T-cell (primary cell): ENCODE results near the gene HOXA10. TPM values are rescaled to one million over a fixed set of nuclear protein-coding genes. Genes with fewer than 3 reads are reported as not detected.

Source experiments
- ATAC-seq, 4 experiments: fragments of 200-7000 bp in 3 of 4; fragments of 150-1000 bp in 1 of 4; cut with Tn5 transposase; replicated peaks in 1 of 4; 1 replicate in 3 of 4; 2 replicates in 1 of 4; pipeline ENCODE4 v1.10.0; 2021; ENCODE audit warnings: moderate library complexity in 3 of 4, mild to moderate bottlenecking in 2 of 4, moderate number of reproducible peaks in 1 of 4
- CTCF ChIA-PET, 2 donors: fragments of 300-600 bp; sonication (Branson Sonifier 250); formaldehyde crosslinking; loops; one replicate each; lab custom pipeline; 2022; ENCODE audit warnings: antibody characterized with exemption in 2 of 2; lab: Charles Lee
- POLR2A ChIA-PET, 2 donors: fragments of 300-600 bp; sonication (Branson Sonifier 250); formaldehyde crosslinking; loops; one replicate each; lab custom pipeline; 2022; ENCODE audit warnings: antibody characterized with exemption in 2 of 2; lab: Charles Lee
- DNase-seq, 35 experiments: peaks; one replicate each; pipeline versions ENCODE4 v3.0.0 to v3.0.0-alpha.2; 2013 to 2023
- H3K27ac ChIP-seq: one replicate; pipeline ENCODE4 v1.5.1; 2013; ENCODE audit warnings: low read length
- H3K27me3 ChIP-seq, 2 experiments: replicated peaks in 1 of 2; 1 replicate in 1 of 2; 2 replicates in 1 of 2; pipeline versions ENCODE4 v1.6.1 to v1.7.0; 2013; ENCODE audit warnings: low read length in 1 of 2, mixed read lengths in 1 of 2; ENCODE audit not compliant: control insufficient read depth in 2 of 2, insufficient read depth in 2 of 2; ENCODE audit errors: extremely low read depth in 1 of 2
- H3K36me3 ChIP-seq, 2 donors: 1 replicate in 1 of 2; 2 replicates in 1 of 2; pipeline versions ENCODE4 v1.6.1 to v1.7.0; 2013; ENCODE audit warnings: low read length in 1 of 2; ENCODE audit not compliant: control insufficient read depth in 2 of 2, insufficient read depth in 1 of 2; ENCODE audit errors: extremely low read depth in 1 of 2
- H3K4me1 ChIP-seq, 2 experiments: 1 replicate in 1 of 2; 2 replicates in 1 of 2; pipeline versions ENCODE4 v1.6.1 to v1.7.0; 2013; ENCODE audit warnings: low read length in 2 of 2, mixed read lengths in 1 of 2; ENCODE audit not compliant: insufficient read depth in 2 of 2, control insufficient read depth in 1 of 2; ENCODE audit errors: extremely low read depth in 1 of 2
- H3K4me3 ChIP-seq, 2 donors: 1 replicate in 1 of 2; 2 replicates in 1 of 2; pipeline versions ENCODE4 v1.5.1 to v1.7.0; 2013; ENCODE audit warnings: mild to moderate bottlenecking in 2 of 2, low read length in 1 of 2, moderate library complexity in 1 of 2; ENCODE audit not compliant: control insufficient read depth in 1 of 2; ENCODE audit errors: extremely low read depth in 1 of 2
- H3K9me3 ChIP-seq: 2 replicates; pipeline ENCODE4 v1.7.0; 2013
- H3K27ac Mint-ChIP-seq, 2 donors: one replicate each; pipeline ENCODE4 v1.8.0; 2020 to 2021; ENCODE audit warnings: mild to moderate bottlenecking in 2 of 2, mixed read lengths in 2 of 2
- H3K27me3 Mint-ChIP-seq, 2 donors: one replicate each; pipeline ENCODE4 v1.8.0; 2021 to 2022; ENCODE audit warnings: mixed read lengths in 2 of 2
- H3K36me3 Mint-ChIP-seq: one replicate; pipeline ENCODE4 v1.8.0; 2021; ENCODE audit warnings: mixed read lengths
- H3K4me1 Mint-ChIP-seq, 3 donors: one replicate each; pipeline ENCODE4 v1.8.0; 2020 to 2022; ENCODE audit warnings: mixed read lengths in 3 of 3, mild to moderate bottlenecking in 1 of 3
- H3K4me3 Mint-ChIP-seq, 3 donors: one replicate each; pipeline ENCODE4 v1.8.0; 2020 to 2022; ENCODE audit warnings: mild to moderate bottlenecking in 3 of 3, mixed read lengths in 3 of 3, moderate library complexity in 3 of 3
- H3K9me3 Mint-ChIP-seq, 3 donors: one replicate each; pipeline ENCODE4 v1.8.0; 2020 to 2022; ENCODE audit warnings: mixed read lengths in 3 of 3
- WGBS: methylation state at CpG from one replicate; pipeline ENCODE4 v1.1.5; 2013; ENCODE audit warnings: missing lambda C conversion rate; ENCODE audit not compliant: insufficient coverage; 5-methylcytosine and 5-hydroxymethylcytosine counted together
- total RNA-seq, 35 experiments: library from RNA in 6 of 35; stranded (reverse) in 6 of 35; fragments of 120-200 nt in 1 of 35; gene quantifications; one replicate each; pipeline versions ENCODE4 v1.2.1 to v1.2.4 and lab custom pipeline; 2013 to 2026

HOXA10 gene
- total RNA-seq, 5 donors from 2014 or later (not counting 1 experiment from before 2014, with no cell fraction given): 0.36 to 0.75 (median 0.51) TPM; not detected in 2

DNA sequence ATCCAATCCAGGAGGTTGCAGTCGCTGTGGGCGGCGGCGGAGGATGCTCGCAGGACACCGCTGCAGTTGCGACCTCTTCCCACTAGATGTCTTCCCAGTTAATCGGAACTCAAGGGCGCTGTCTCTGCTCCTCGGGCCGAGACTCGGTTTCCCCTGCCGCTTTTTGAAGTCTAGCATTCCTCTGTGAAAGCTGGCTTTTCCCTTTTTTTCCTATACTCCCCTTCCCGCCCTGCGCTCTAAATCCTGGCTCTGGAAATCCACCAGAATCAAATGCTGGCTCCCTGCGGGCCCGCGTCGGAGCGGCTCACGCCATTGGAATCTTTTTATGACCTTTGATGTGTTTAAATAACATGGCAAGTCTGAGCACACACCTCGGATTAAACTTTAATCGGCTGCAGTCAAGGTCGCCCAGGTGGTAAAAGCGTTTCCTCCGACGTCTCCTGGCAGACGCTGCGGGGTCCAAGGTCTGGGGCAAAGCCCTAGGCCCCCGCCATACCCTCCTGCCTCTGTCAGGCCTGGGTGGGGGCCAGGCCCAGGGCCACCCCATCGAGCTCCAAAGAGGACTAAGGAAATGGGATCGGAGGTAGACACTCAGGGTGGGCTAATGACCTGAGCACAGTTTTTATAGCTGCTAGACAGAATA lies 36.4 kb upstream of the HOXA10 start:
- DNase-seq (peak in 17 of 35 experiments; percentile 18 to 63 (median 38)), ATAC-seq (peak; percentile 55 to 81 (median 62))
- POLR2A ChIA-PET: no interaction called here

DNA sequence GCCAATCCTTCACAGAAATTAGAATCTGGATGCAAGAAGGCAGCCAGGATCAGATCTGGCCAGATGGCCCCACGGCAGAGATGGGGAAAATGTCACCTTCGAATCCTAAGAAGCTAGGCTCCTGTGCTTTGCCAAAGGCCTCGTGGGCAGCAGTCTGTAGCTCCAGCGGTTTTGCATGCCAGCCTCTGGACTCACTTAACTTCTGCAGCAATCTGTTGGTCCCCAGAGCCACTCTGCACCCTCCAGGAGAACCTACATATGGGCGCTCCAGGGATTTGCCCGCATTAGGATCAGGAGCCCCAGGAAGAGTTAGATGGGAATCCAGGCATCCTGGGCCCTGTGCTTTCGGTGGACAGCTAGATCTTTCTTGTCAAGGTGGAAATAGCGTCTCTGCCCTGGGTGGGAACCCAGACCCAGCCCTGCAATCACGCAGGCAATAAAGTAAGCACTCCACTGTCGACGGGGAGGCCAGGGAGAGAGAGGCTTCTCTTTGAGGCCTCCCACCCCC lies 35.9 kb upstream of the HOXA10 start:
- Mint-ChIP-seq H3K4me3 (peak overlapping the region in 1 of 3 donors; percentile 71), H3K27ac (no peak overlapping the region), H3K9me3 (no peaks in the 10 kb centered on the region), H3K4me1 (peaks cover 18 to 23% (median 20%) of the 10 kb centered on the region in 3 donors), H3K27me3 (peaks cover 85 to 91% of the 10 kb centered on the region in 2 donors), H3K36me3 (no peaks in the 10 kb centered on the region)
- DNase-seq (no peak), ATAC-seq (no peak)
- no peaks in the 10 kb centered on the region for H3K36me3 ChIP-seq
- no peaks in the 10 kb centered on the region for H3K9me3 ChIP-seq
- H3K4me3 ChIP-seq: peak overlapping the region in 1 of 2 donors; percentile 46
- peaks cover 2 to 28% of the 10 kb centered on the region in 2 experiments for H3K4me1 ChIP-seq
- ChIA-PET POLR2A (no interaction called here), CTCF (interaction anchor here (0.6 to 1.4 kb wide), 7 partner anchors 9 to 810 kb away, joined by 3 to 7 read pairs (median 3); partner anchors contain the start of gene HOXA13 (in 1 of the 2))
- WGBS: 40% methylated on average over 10 of the region's 11 CpGs
- H3K27me3 ChIP-seq: peaks cover 26 to 81% of the 10 kb centered on the region in 2 experiments
- H3K27ac ChIP-seq: no peak overlapping the region

More for the DNA sequence above, 36.4 kb upstream of the HOXA10 start:
- H3K27ac ChIP-seq: no peak overlapping the region
- no peaks in the 10 kb centered on the region for H3K36me3 Mint-ChIP-seq
- H3K4me1 ChIP-seq: peaks cover under 1 to 22% of the 10 kb centered on the region in 2 experiments
- no peaks in the 10 kb centered on the region for H3K9me3 Mint-ChIP-seq
- no peak overlapping the region for H3K27ac Mint-ChIP-seq
- 16% methylated on average over 28 of the region's 32 CpGs for WGBS
- CTCF ChIA-PET: interaction anchor here (0.6 to 1.4 kb wide), 7 partner anchors 12 to 731 kb away, joined by 3 to 5 read pairs (median 3); no protein-coding TSS in a partner anchor
- no peaks in the 10 kb centered on the region for H3K36me3 ChIP-seq
- peak overlapping the region in 1 of 2 donors; percentile 46 for H3K4me3 ChIP-seq
- peaks cover 14 to 18% (median 15%) of the 10 kb centered on the region in 3 donors for H3K4me1 Mint-ChIP-seq
- peaks cover 24 to 78% of the 10 kb centered on the region in 2 experiments for H3K27me3 ChIP-seq
- no peaks in the 10 kb centered on the region for H3K9me3 ChIP-seq
- peaks cover 87 to 90% of the 10 kb centered on the region in 2 donors for H3K27me3 Mint-ChIP-seq
- peak overlapping the region; percentile 18 to 71 (median 50) for H3K4me3 Mint-ChIP-seq

DNA sequence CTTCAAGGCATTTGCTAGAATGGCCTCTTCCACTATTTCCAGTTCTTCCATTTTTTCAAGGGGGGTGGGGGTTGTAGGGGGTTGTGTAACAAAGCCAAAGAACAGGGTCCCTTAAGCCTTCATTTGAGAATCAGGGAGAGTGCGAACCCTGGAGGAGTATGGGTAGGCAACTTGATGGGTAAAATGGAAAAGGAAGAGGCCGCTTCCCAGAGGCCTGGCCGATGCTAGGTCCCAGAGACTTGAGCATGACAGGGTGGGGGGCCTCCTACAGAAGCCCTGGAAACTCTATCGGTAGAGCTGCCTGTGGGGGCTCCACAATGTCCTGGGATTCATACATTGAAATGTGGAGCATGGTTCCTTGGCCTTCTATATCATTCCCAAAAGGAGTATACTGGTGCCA lies 34.9 kb upstream of the HOXA10 start:
- no peaks in the 10 kb centered on the region for H3K36me3 Mint-ChIP-seq
- WGBS: 90% methylated on average over 2 of the region's 4 CpGs
- H3K9me3 Mint-ChIP-seq: no peaks in the 10 kb centered on the region
- DNase-seq (no peak), ATAC-seq (no peak)
- ChIA-PET CTCF (interaction anchor here (0.6 to 1.4 kb wide), 7 partner anchors 9 to 812 kb away, joined by 3 to 6 read pairs (median 4); partner anchors contain the start of gene HOXA13 (in 1 of the 2)), POLR2A (interaction anchor here in 1 of 2 donors (0.8 kb wide), 1 partner anchor 491 kb away, joined by 15 read pairs; no protein-coding TSS in a partner anchor)
- no peak overlapping the region for H3K4me3 Mint-ChIP-seq
- H3K4me1 Mint-ChIP-seq: peaks cover 27 to 33% (median 27%) of the 10 kb centered on the region in 3 donors
- Histone ChIP-seq H3K9me3 (no peaks in the 10 kb centered on the region), H3K27me3 (peaks cover 33 to 81% of the 10 kb centered on the region in 2 experiments), H3K4me1 (peaks cover 2 to 33% of the 10 kb centered on the region in 2 experiments), H3K36me3 (no peaks in the 10 kb centered on the region), H3K4me3 (no peak overlapping the region), H3K27ac (no peak overlapping the region)
- peaks cover 87 to 92% of the 10 kb centered on the region in 2 donors for H3K27me3 Mint-ChIP-seq
- no peak overlapping the region for H3K27ac Mint-ChIP-seq

DNA sequence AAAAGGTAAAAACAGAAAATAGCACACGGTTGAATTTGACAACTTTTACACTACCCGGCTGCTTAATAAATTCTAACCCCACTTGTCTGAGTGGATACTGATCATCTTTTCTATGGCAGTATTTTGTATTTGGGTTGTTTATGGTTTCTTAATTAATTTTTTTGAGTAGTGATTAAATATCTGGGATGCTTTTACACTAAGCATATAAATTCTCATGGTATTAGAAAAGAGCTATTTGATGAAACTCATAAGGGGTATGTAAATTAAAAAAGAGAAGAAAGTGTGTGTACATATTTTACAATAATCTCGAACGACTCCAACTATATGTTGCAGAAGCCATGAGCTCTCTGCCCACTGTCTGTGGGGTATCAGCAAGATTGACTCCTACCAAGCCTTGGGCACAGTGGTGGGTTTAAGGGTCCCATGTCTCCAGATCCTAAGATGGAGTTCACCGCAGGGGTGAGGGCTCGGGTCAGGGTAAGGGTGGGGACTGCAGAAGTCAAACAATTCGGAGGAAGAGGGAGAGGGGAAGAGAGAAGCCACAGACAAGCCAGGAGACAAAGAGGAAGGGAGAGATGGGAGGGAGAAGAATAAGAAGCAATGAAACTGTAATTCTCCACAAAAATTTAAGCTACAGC lies 33.3 kb upstream of the HOXA10 start:
- Mint-ChIP-seq H3K4me1 (peaks cover 27 to 31% (median 31%) of the 10 kb centered on the region in 3 donors), H3K27ac (no peak overlapping the region), H3K27me3 (peaks cover 87 to 93% of the 10 kb centered on the region in 2 donors), H3K36me3 (no peaks in the 10 kb centered on the region), H3K4me3 (no peak overlapping the region), H3K9me3 (no peaks in the 10 kb centered on the region)
- no peak overlapping the region for H3K27ac ChIP-seq
- peaks cover 2 to 24% of the 10 kb centered on the region in 2 experiments for H3K4me1 ChIP-seq
- H3K9me3 ChIP-seq: no peaks in the 10 kb centered on the region
- no CpG with 5 or more reads among the region's 7 CpGs for WGBS
- ChIA-PET CTCF (interaction anchor here in 1 of 2 donors (0.5 to 0.6 kb wide), 2 partner anchors 122 to 286 kb away, joined by 3 read pairs; no protein-coding TSS in a partner anchor), POLR2A (no interaction called here)
- ATAC-seq (no peak), DNase-seq (no peak)
- H3K36me3 ChIP-seq: no peaks in the 10 kb centered on the region
- H3K27me3 ChIP-seq: peaks cover 41 to 79% of the 10 kb centered on the region in 2 experiments
- H3K4me3 ChIP-seq: no peak overlapping the region

DNA sequence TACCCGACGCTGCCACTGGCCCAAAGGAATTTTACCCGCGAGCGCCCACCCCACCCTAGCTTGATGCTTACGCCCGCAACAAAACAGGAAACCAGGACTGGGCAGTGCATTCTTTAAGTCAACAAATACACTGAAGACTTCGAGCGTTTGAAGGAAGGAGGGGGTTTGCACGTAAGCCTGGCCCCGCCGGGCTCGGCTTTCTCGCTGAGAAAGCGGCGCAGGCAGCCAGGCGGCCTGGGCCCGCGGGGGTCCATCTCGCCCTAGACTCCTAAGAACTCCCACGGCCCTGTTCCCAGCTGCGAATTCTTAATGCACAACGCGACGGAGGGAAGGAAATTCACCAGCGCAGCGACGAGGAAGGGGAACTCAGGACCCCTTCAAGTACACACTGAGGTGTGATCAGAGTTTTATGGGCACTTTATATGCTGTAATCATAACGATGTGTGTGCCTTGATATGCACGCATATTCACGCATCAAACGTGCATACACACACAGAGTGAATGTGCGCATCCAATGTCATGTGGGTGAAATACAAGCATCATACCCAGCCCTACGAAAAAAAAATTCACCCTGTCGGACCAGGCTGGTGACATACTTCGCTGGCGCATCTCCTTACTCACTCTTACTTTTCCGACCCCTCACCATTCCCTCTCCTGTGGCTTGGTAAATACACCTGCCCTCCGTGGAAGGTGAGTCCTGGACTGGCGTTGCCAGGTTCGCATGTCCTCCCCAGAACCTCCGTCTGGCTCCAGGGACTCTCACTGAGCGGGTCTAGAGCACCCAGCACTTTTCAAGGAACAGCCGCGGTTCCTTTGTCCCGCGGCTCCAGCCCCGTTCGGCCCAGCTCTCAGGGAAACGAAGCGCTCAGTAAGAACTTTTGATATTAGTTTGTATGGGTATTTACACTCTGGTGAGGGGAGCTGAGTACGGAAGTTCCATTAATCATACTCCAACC lies 31.5 kb upstream of the HOXA10 start:
- Histone ChIP-seq H3K4me3 (peak overlapping the region in 1 of 2 donors; percentile 1), H3K27ac (no peak overlapping the region), H3K36me3 (no peaks in the 10 kb centered on the region), H3K9me3 (no peaks in the 10 kb centered on the region), H3K4me1 (peaks cover 6 to 39% of the 10 kb centered on the region in 2 experiments), H3K27me3 (peaks cover 36 to 85% of the 10 kb centered on the region in 2 experiments)
- H3K27ac Mint-ChIP-seq: peak overlapping the region in 1 of 2 donors; percentile 17
- peaks cover 40 to 46% (median 41%) of the 10 kb centered on the region in 3 donors for H3K4me1 Mint-ChIP-seq
- H3K9me3 Mint-ChIP-seq: no peaks in the 10 kb centered on the region
- H3K36me3 Mint-ChIP-seq: no peaks in the 10 kb centered on the region
- POLR2A ChIA-PET: no interaction called here
- H3K4me3 Mint-ChIP-seq: peak overlapping the region in 1 of 3 donors; percentile 57
- peaks cover 87 to 94% of the 10 kb centered on the region in 2 donors for H3K27me3 Mint-ChIP-seq
- DNase-seq (no peak), ATAC-seq (no peak)
- CTCF ChIA-PET: interaction anchor here in 1 of 2 donors (0.5 kb wide), 1 partner anchor 59 kb away, joined by 3 read pairs; no protein-coding TSS in a partner anchor
- WGBS: 5% methylated on average over 33 of the region's 52 CpGs
